GM12891 (cell line): ENCODE results near the gene ROBO1.

Experiments used
- PAX5 ChIP-seq: IDR thresholded peaks from 2 replicates; pipeline ENCODE4 v1.6.1; 2011; ENCODE audit warnings: low read length, moderate library complexity, mild to moderate bottlenecking; ENCODE audit not compliant: insufficient read depth, severe bottlenecking
- POLR2A ChIP-seq: IDR thresholded peaks from 2 replicates; pipeline ENCODE4 v1.6.1; 2011; ENCODE audit warnings: low read depth, low read length, control low read depth
- POLR2AphosphoS5 ChIP-seq: IDR thresholded peaks from 2 replicates; pipeline ENCODE4 v1.6.1; 2011; ENCODE audit warnings: low read depth, low read length, control low read depth
- POU2F2 ChIP-seq: IDR thresholded peaks from 2 replicates; pipeline ENCODE4 v1.6.1; 2011; ENCODE audit warnings: low read depth, mild to moderate bottlenecking, control low read depth, low read length, moderate library complexity
- SPI1 ChIP-seq: IDR thresholded peaks from 2 replicates; pipeline ENCODE4 v1.6.1; 2011; ENCODE audit warnings: low read depth, low read length, control low read depth
- TAF1 ChIP-seq: IDR thresholded peaks from 2 replicates; pipeline ENCODE4 v1.6.1; 2011; ENCODE audit warnings: low read depth, low read length, control low read depth

DNA sequence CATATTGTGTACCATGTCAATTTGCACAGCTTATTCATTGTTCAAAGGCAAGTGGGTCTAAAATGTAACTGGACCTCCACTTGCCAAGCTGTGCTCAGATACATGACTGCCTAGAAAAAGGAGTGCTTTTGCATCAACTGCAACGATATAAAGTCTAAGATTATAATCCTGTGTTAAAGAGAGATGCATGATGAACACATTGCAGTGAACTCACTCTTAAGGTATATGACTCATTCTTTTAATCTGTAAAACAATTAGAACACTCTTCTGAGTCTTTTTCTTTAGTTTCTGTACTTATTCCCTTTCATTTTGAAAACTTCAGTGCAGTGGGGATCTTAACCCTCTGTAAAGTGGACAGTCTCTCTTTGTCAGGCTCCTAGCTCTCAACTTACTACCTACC is 982.8 kb downstream of the ROBO1 start:
- no peak for TF ChIP-seq POLR2AphosphoS5
- no peak for TF ChIP-seq TAF1
- no peak for TF ChIP-seq POLR2A
- no peak for TF ChIP-seq PAX5
- no peak for TF ChIP-seq POU2F2
- no peak for TF ChIP-seq SPI1
